ENCODE measurements around the gene ZNF445.
"Not testable (repeated sequence)": the region's sequence is repeated elsewhere in the genome, so short reads cannot be mapped to it uniquely, and the experiment has no call there.

Gene ZNF445

GRCh38 chr3:44477312-44478030, at the start of gene ZNF445:
TSS of gene ZNF445 (minus strand) at chr3:44477670. CDS start at chr3:44455549, 22,121 bp downstream.
- DNase-seq (ENCODE audit: insufficient read length, low spot score) (peak; percentile 74), FAIRE-seq (no peak)

GRCh38 chr3:44525060-44525459, 47.6 kb upstream of the ZNF445 start:
- no peak for FAIRE-seq
- no peak for DNase-seq (ENCODE audit: insufficient read length, low spot score)
- TF ChIP-seq POLR2A (IDR thresholded peaks at IDR 0.05; ENCODE audit: low read depth, low read length), result no peak

More at GRCh38 chr3:44477312-44478030, at the start of gene ZNF445:
- peak; percentile 69 for TF ChIP-seq POLR2A (IDR thresholded peaks at IDR 0.05; ENCODE audit: low read depth, low read length)

GRCh38 chr3:44522494-44522933, 45.0 kb upstream of the ZNF445 start:
- DNase-seq (ENCODE audit: insufficient read length, low spot score) (no peak), FAIRE-seq (no peak)
- TF ChIP-seq POLR2A (IDR thresholded peaks at IDR 0.05; ENCODE audit: low read depth, low read length), result no peak

- TF ChIP-seq POLR2A (IDR thresholded peaks at IDR 0.05; ENCODE audit: low read depth, low read length), result no peak
- no peak for FAIRE-seq
Observed at GRCh38 chr3:44521721-44522120, 44.3 kb upstream of the ZNF445 start.

GRCh38 chr3:44518782-44519156, 41.3 kb upstream of the ZNF445 start:
- TF ChIP-seq POLR2A (IDR thresholded peaks at IDR 0.05; ENCODE audit: low read depth, low read length), result no peak
- DNase-seq (ENCODE audit: insufficient read length, low spot score) (no peak), FAIRE-seq (no peak)

More at GRCh38 chr3:44521721-44522120, 44.3 kb upstream of the ZNF445 start:
- DNase-seq (ENCODE audit: insufficient read length, low spot score), result no peak

GRCh38 chr3:44516230-44516629, 38.8 kb upstream of the ZNF445 start:
- TF ChIP-seq POLR2A (IDR thresholded peaks at IDR 0.05; ENCODE audit: low read depth, low read length), result no peak
- FAIRE-seq, result no peak

GRCh38 chr3:44513513-44513912, 36.0 kb upstream of the ZNF445 start:
- no peak for FAIRE-seq
- DNase-seq (ENCODE audit: insufficient read length, low spot score), result no peak
- TF ChIP-seq POLR2A (IDR thresholded peaks at IDR 0.05; ENCODE audit: low read depth, low read length), result no peak

More at GRCh38 chr3:44516230-44516629, 38.8 kb upstream of the ZNF445 start:
- no peak for DNase-seq (ENCODE audit: insufficient read length, low spot score)

- no peak for TF ChIP-seq POLR2A (IDR thresholded peaks at IDR 0.05; ENCODE audit: low read depth, low read length)
- FAIRE-seq (no peak), DNase-seq (ENCODE audit: insufficient read length, low spot score) (no peak)
Observed at GRCh38 chr3:44511238-44511566, 33.7 kb upstream of the ZNF445 start.

GRCh38 chr3:44510000-44510368, 32.5 kb upstream of the ZNF445 start:
- FAIRE-seq (no peak), DNase-seq (ENCODE audit: insufficient read length, low spot score) (peak; percentile 22)
- TF ChIP-seq POLR2A (IDR thresholded peaks at IDR 0.05; ENCODE audit: low read depth, low read length), result no peak

- DNase-seq (ENCODE audit: insufficient read length, low spot score) (peak; percentile 15), FAIRE-seq (no peak)
- TF ChIP-seq POLR2A (IDR thresholded peaks at IDR 0.05; ENCODE audit: low read depth, low read length), result no peak
Observed at GRCh38 chr3:44509393-44509921, 32.0 kb upstream of the ZNF445 start.

- FAIRE-seq, result no peak
- no peak for DNase-seq (ENCODE audit: insufficient read length, low spot score)
- TF ChIP-seq POLR2A (IDR thresholded peaks at IDR 0.05; ENCODE audit: low read depth, low read length), result no peak
Observed at GRCh38 chr3:44506961-44507360, 29.5 kb upstream of the ZNF445 start.

GRCh38 chr3:44506556-44506955, 29.1 kb upstream of the ZNF445 start:
- no peak for FAIRE-seq
- no peak for DNase-seq (ENCODE audit: insufficient read length, low spot score)

GRCh38 chr3:44504566-44504965, 27.1 kb upstream of the ZNF445 start:
- FAIRE-seq (no peak), DNase-seq (ENCODE audit: insufficient read length, low spot score) (no peak)
- no peak for TF ChIP-seq POLR2A (IDR thresholded peaks at IDR 0.05; ENCODE audit: low read depth, low read length)

More at GRCh38 chr3:44506556-44506955, 29.1 kb upstream of the ZNF445 start:
- no peak for TF ChIP-seq POLR2A (IDR thresholded peaks at IDR 0.05; ENCODE audit: low read depth, low read length)

- DNase-seq (ENCODE audit: insufficient read length, low spot score); FAIRE-seq: not testable (repeated sequence)
Observed at GRCh38 chr3:44503178-44503577, 25.7 kb upstream of the ZNF445 start.

GRCh38 chr3:44501971-44502370, 24.5 kb upstream of the ZNF445 start:
- no peak for TF ChIP-seq POLR2A (IDR thresholded peaks at IDR 0.05; ENCODE audit: low read depth, low read length)
- DNase-seq (ENCODE audit: insufficient read length, low spot score), result no peak
- no peak for FAIRE-seq

GRCh38 chr3:44499899-44500168, 22.4 kb upstream of the ZNF445 start:
- not testable (repeated sequence) for DNase-seq (ENCODE audit: insufficient read length, low spot score); FAIRE-seq

Measured in H54 (cell line).